ENCODE results near the gene LMNTD2.

The LMNTD2 gene

GRCh38 chr11:568306-569157, 8.0 kb upstream of the LMNTD2 start:
- peak; percentile 90 for DNase-seq (ENCODE audit: low spot score)

GRCh38 chr11:567629-568292, 7.2 kb upstream of the LMNTD2 start:
- no peak for DNase-seq (ENCODE audit: low spot score)

GRCh38 chr11:567011-567628, 6.6 kb upstream of the LMNTD2 start:
- no peak for DNase-seq (ENCODE audit: low spot score)

GRCh38 chr11:565921-566509, 5.5 kb upstream of the LMNTD2 start:
- no peak for DNase-seq (ENCODE audit: low spot score)

- DNase-seq (ENCODE audit: low spot score): no peak
These were observed 3.5 kb upstream of the LMNTD2 start for GRCh38 chr11:563812-564578.

- no peak for DNase-seq (ENCODE audit: low spot score)
These were observed 2.7 kb upstream of the LMNTD2 start for GRCh38 chr11:563066-563811.

GRCh38 chr11:562046-562645, 1.6 kb upstream of the LMNTD2 start:
- no peak for DNase-seq (ENCODE audit: low spot score)

- DNase-seq (ENCODE audit: low spot score): peak; percentile 33
These were observed 838 bp upstream of the LMNTD2 start for GRCh38 chr11:561148-562003.

GRCh38 chr11:559712-560304, 730 bp downstream of the LMNTD2 start:
- no peak for DNase-seq (ENCODE audit: low spot score)

- DNase-seq (ENCODE audit: low spot score): no peak
These were observed 1.4 kb downstream of the LMNTD2 start for GRCh38 chr11:559020-559620.

GRCh38 chr11:558503-558902, 2.0 kb downstream of the LMNTD2 start:
- no peak for DNase-seq (ENCODE audit: low spot score)

- no peak for DNase-seq (ENCODE audit: low spot score)
These were observed 3.0 kb downstream of the LMNTD2 start for GRCh38 chr11:557328-558132.

GRCh38 chr11:556662-557256, 3.8 kb downstream of the LMNTD2 start:
- DNase-seq (ENCODE audit: low spot score): no peak

GRCh38 chr11:555780-556661, 4.5 kb downstream of the LMNTD2 start:
- no peak for DNase-seq (ENCODE audit: low spot score)

- DNase-seq (ENCODE audit: low spot score): no peak
These were observed 5.2 kb downstream of the LMNTD2 start for GRCh38 chr11:555227-555779.

Measured in hematopoietic multipotent progenitor cell treated with erythropoietin and hydrocortisone succinate and interleukin-3 and kit ligand, for 17 days (in vitro differentiated cells).